ENCODE data around the gene MROH7. TPM values are rescaled to one million over a fixed set of nuclear protein-coding genes. Genes with fewer than 3 reads are reported as not detected.

Gene MROH7
- total RNA-seq, 1 donor from 2014 or later = 0.21 TPM

DNA sequence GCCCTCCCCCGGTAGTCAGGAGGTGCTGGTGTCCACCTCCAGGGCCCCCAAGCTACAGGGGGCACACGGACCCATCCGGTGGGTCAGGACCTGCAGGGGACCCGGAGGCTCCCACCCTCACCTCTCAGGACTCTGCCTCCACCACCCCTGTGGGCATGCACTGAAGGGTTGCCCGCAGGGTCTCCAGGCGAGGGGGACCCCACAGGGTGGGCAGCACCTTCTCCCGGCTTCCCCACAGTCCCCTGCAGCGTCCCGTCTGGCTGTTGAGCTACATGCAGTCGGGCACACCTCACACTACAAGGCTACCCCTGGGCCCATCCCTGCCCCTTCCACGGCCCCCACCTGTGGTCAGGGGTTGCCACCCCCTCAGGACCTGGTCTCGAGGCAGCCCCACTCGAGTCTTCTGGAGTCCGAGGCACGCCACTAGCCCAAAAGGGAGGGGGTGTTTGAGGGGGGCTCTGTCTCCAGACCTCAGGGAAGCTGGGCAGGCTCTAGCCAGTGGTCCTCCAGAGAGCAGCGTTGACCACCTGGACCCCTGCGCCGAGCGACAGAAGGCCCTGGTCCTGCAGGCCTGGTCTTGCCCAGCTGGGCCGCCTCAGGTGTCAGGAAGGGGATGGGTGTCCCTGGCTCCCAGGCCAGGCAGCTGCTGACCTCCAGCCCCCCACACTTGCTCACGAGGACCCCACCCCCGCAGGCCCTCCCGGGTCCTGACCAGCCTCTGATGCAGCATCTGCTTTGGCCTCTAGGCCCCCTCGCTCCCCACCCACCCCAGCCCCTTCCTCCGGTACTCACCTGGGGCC lies 113.1 kb downstream of the MROH7 start:
- no peaks in the 10 kb centered on the region for H3K36me3 ChIP-seq
- no peaks in the 10 kb centered on the region for H3K27me3 ChIP-seq
- H3K27ac ChIP-seq = no peak overlapping the region
- Mint-ChIP-seq H3K4me3 (no peak overlapping the region), H3K36me3 (peaks cover 8% of the 10 kb centered on the region), H3K4me1 (no peaks in the 10 kb centered on the region), H3K9me3 (no peaks in the 10 kb centered on the region), H3K27me3 (ENCODE audit: insufficient read depth, low read depth) (peaks cover 2% of the 10 kb centered on the region), H3K27ac (no peak overlapping the region)
- no peak overlapping the region for H2AFZ ChIP-seq (replicated peaks)
- no peak overlapping the region for H3K4me3 ChIP-seq
- no peaks in the 10 kb centered on the region for H3K9me3 ChIP-seq (ENCODE audit: low read depth)
- H3K4me2 ChIP-seq = no peak overlapping the region
- TF ChIP-seq EZH2 (IDR thresholded peaks at IDR 0.05) (no peak), CTCF (IDR thresholded peaks at IDR 0.05) (no peak), EZH2phosphoT487 (IDR thresholded peaks at IDR 0.05) (no peak)
- H3K9ac ChIP-seq = no peak overlapping the region
- peaks cover 4% of the 10 kb centered on the region for H3F3A ChIP-seq (ENCODE audit: low read depth)
- no peaks in the 10 kb centered on the region for H3K4me1 ChIP-seq
- no peaks in the 10 kb centered on the region for H4K20me1 ChIP-seq (ENCODE audit: low read depth)
- DNase-seq (ENCODE audit: low spot score) = no peak
- H3K79me2 ChIP-seq (ENCODE audit: low read depth) = no peaks in the 10 kb centered on the region

DNA sequence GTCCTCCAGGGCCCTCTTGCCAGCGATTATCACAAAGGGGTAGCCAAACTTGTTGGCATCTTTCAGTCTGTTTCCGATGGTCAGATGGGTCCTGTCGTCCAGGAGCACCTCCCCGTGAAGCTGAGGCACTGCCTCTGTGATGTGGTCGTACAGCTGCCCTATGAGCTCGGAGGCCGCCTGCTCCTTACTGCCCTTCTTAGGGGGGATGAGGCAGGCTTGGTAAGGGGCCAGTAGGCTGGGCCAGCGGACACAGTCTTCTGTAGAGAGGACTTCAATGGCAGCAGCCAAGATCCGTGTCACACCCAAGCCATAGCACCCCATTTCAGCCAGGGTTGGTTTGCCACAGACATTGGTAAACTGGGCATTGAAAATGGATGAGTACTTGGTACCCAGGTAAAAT lies 116.2 kb downstream of the MROH7 start:
- Histone ChIP-seq H3K9me3 (ENCODE audit: low read depth) (no peaks in the 10 kb centered on the region), H3K4me1 (no peaks in the 10 kb centered on the region), H4K20me1 (ENCODE audit: low read depth) (no peaks in the 10 kb centered on the region), H3K9ac (no peak overlapping the region), H3K27me3 (no peaks in the 10 kb centered on the region), H3K36me3 (no peaks in the 10 kb centered on the region), H3K27ac (no peak overlapping the region), H3F3A (ENCODE audit: low read depth) (no peaks in the 10 kb centered on the region), H2AFZ (replicated peaks) (no peak overlapping the region), H3K4me3 (no peak overlapping the region), H3K4me2 (no peak overlapping the region), H3K79me2 (ENCODE audit: low read depth) (peaks cover 7% of the 10 kb centered on the region)
- TF ChIP-seq CTCF (IDR thresholded peaks at IDR 0.05) = no peak
- TF ChIP-seq EZH2phosphoT487 (IDR thresholded peaks at IDR 0.05) = no peak
- TF ChIP-seq EZH2 (IDR thresholded peaks at IDR 0.05) = no peak
- Mint-ChIP-seq H3K27ac (no peak overlapping the region), H3K36me3 (peaks cover 8% of the 10 kb centered on the region), H3K27me3 (ENCODE audit: insufficient read depth, low read depth) (peaks cover 5% of the 10 kb centered on the region), H3K4me1 (peaks cover 5% of the 10 kb centered on the region), H3K9me3 (no peaks in the 10 kb centered on the region), H3K4me3 (no peak overlapping the region)
- no peak for DNase-seq (ENCODE audit: low spot score)

DNA sequence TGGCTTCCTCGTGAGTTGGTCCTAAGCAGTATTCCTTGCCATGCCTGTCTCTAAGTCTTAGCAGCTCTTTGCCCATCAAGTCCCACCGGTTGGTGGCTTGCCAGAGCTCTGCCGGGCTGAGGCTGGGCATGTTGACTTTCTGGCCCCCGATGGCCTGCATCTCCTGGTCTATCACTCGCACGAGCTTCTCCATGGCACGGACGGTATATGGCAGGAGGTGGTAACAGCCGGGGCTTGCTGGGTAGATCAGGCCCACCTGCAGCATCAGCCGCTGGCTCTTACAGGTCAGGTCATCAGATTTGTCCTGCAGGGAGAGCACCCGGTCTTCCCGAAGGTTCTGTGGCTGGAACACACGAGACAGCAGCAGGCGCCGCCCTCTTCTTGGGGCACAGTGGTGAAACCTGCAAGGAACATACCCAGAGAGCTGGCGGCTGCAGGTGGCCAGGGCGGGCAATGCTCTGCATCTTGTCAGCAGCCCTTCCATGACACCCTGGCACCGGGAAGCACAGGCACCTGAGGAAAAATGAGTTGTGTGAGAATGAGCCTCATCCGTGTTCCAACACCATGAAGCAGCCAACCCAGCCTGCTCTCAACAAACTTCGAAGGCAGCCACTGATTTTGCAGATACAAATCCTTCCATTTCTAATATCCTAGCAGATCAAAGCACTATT lies 117.2 kb downstream of the MROH7 start:
- Histone ChIP-seq H3K4me1 (peaks cover 7% of the 10 kb centered on the region), H3K36me3 (no peaks in the 10 kb centered on the region), H2AFZ (replicated peaks) (no peak overlapping the region), H3K27me3 (no peaks in the 10 kb centered on the region), H3K27ac (no peak overlapping the region), H3K9ac (no peak overlapping the region), H3K9me3 (ENCODE audit: low read depth) (no peaks in the 10 kb centered on the region), H3K79me2 (ENCODE audit: low read depth) (peaks cover 17% of the 10 kb centered on the region), H3K4me2 (no peak overlapping the region), H4K20me1 (ENCODE audit: low read depth) (no peaks in the 10 kb centered on the region), H3K4me3 (no peak overlapping the region), H3F3A (ENCODE audit: low read depth) (no peaks in the 10 kb centered on the region)
- H3K9me3 Mint-ChIP-seq = no peaks in the 10 kb centered on the region
- H3K4me3 Mint-ChIP-seq = no peak overlapping the region
- peaks cover 9% of the 10 kb centered on the region for H3K4me1 Mint-ChIP-seq
- H3K27ac Mint-ChIP-seq = no peak overlapping the region
- H3K27me3 Mint-ChIP-seq (ENCODE audit: insufficient read depth, low read depth) = peaks cover 5% of the 10 kb centered on the region
- TF ChIP-seq EZH2phosphoT487 (IDR thresholded peaks at IDR 0.05) (no peak), CTCF (IDR thresholded peaks at IDR 0.05) (no peak), EZH2 (IDR thresholded peaks at IDR 0.05) (no peak)
- DNase-seq (ENCODE audit: low spot score) = no peak
- peaks cover 8% of the 10 kb centered on the region for H3K36me3 Mint-ChIP-seq

Other genes with a start within 250 kb of the MROH7 start
- 53.0 and 86.1 TPM in 2 replicates for gene SSBP3, start 235.4 kb upstream of the MROH7 start, total RNA-seq (ENCODE audit: low replicate concordance)
- 0.51 and 1.7 TPM in 2 replicates for gene ACOT11, start 93.6 kb upstream of the MROH7 start, total RNA-seq (ENCODE audit: low replicate concordance)
- not detected in 2 replicates for gene FAM151A, start 18.3 kb upstream of the MROH7 start, total RNA-seq (ENCODE audit: low replicate concordance)
- 33.2 and 37.5 TPM in 2 replicates for gene TTC4, start 74.1 kb downstream of the MROH7 start, total RNA-seq (ENCODE audit: low replicate concordance)
- gene PARS2, start 122.7 kb downstream of the MROH7 start, total RNA-seq (ENCODE audit: low replicate concordance) = 5.4 and 11.0 TPM in 2 replicates
- gene TTC22, start 159.5 kb downstream of the MROH7 start, total RNA-seq (ENCODE audit: low replicate concordance) = not detected in 2 replicates
- 94.5 and 147 TPM in 2 replicates for gene DHCR24, start 245.4 kb downstream of the MROH7 start, total RNA-seq (ENCODE audit: low replicate concordance)

Data from neural progenitor cell (in vitro differentiated cells).